Measurements from ENCODE around the gene RAD17. TPM values are rescaled to one million over a fixed set of nuclear protein-coding genes. Genes with fewer than 3 reads are reported as not detected.
"Not testable (repeated sequence)": the region's sequence is repeated elsewhere in the genome, so short reads cannot be mapped to it uniquely, and the experiment has no call there.

Gene RAD17
- total RNA-seq (2014; rRNA removed; shearing (Covaris generic)), result 17.9 and 19.8 TPM in 2 replicates
- polyA plus RNA-seq (2015; cell fraction: cytosol; rRNA removed), result 22.8 and 23.8 TPM in 2 replicates
- 26.7 and 33.3 TPM in 2 replicates for polyA plus RNA-seq (2015; cell fraction: nucleus; rRNA removed)

- DNase-seq (ENCODE audit: low read depth), result peak; percentile 93
Observed at GRCh38 chr5:69369340-69370121, at the start of gene RAD17, which contains the start of the genes AK6 and TAF9. Gene RAD17 (plus strand): TSS chr5:69369818. CDS start chr5:69372209, 2,391 bp downstream. Gene AK6 (minus strand): TSS chr5:69369520. CDS start chr5:69369490, 30 bp downstream. Gene TAF9 (minus strand): TSS chr5:69369520. CDS start chr5:69365737, 3,783 bp downstream.

- no peak for DNase-seq (ENCODE audit: low read depth)
Observed at GRCh38 chr5:69326365-69326764, 43.3 kb upstream of the RAD17 start.

- DNase-seq (ENCODE audit: low read depth), result peak; percentile 72
Observed at GRCh38 chr5:69329905-69330489, 39.6 kb upstream of the RAD17 start.

- DNase-seq (ENCODE audit: low read depth), result no peak
Observed at GRCh38 chr5:69331528-69332445, 37.8 kb upstream of the RAD17 start.

GRCh38 chr5:69333668-69334315, 35.8 kb upstream of the RAD17 start:
- not testable (repeated sequence) for DNase-seq (ENCODE audit: low read depth)

GRCh38 chr5:69334793-69335268, 34.8 kb upstream of the RAD17 start:
- DNase-seq (ENCODE audit: low read depth), result peak; percentile 64

GRCh38 chr5:69335341-69335935, 34.2 kb upstream of the RAD17 start:
- no peak for DNase-seq (ENCODE audit: low read depth)

- DNase-seq (ENCODE audit: low read depth), result no peak
Observed at GRCh38 chr5:69341520-69342161, 28.0 kb upstream of the RAD17 start.

- no peak for DNase-seq (ENCODE audit: low read depth)
Observed at GRCh38 chr5:69343083-69343482, 26.5 kb upstream of the RAD17 start.

- DNase-seq (ENCODE audit: low read depth), result no peak
Observed at GRCh38 chr5:69350664-69351063, 19.0 kb upstream of the RAD17 start.

- DNase-seq (ENCODE audit: low read depth), result no peak
Observed at GRCh38 chr5:69359699-69360098, 9.9 kb upstream of the RAD17 start.

GRCh38 chr5:69360442-69360841, 9.2 kb upstream of the RAD17 start:
- DNase-seq (ENCODE audit: low read depth), result no peak

- DNase-seq (ENCODE audit: low read depth), result no peak
Observed at GRCh38 chr5:69364414-69364813, 5.2 kb upstream of the RAD17 start.

GRCh38 chr5:69364850-69365249, 4.8 kb upstream of the RAD17 start:
- DNase-seq (ENCODE audit: low read depth), result no peak

GRCh38 chr5:69367697-69368279, 1.8 kb upstream of the RAD17 start:
- DNase-seq (ENCODE audit: low read depth), result no peak

GRCh38 chr5:69368458-69369339, 919 bp upstream of the RAD17 start:
- no peak for DNase-seq (ENCODE audit: low read depth)

GRCh38 chr5:69370335-69370734, 717 bp downstream of the RAD17 start:
- DNase-seq (ENCODE audit: low read depth), result peak; percentile 6

- DNase-seq (ENCODE audit: low read depth), result no peak
Observed at GRCh38 chr5:69372394-69372793, 2.8 kb downstream of the RAD17 start.

Data from HT1080 (cell line).